HG02884 (cell line): ENCODE data around the gene R3HCC1L.
A peak's percentile ranks its signal among the peaks of the same experiment; 100 is the strongest.

Experiments used
- ATAC-seq: cut with Tn5 transposase; IDR thresholded peaks from one replicate; pipeline ENCODE4 v1.9.1; 2021; ENCODE audit warnings: mild to moderate bottlenecking, moderate library complexity; ENCODE audit not compliant: unreplicated experiment

R3HCC1L gene

DNA sequence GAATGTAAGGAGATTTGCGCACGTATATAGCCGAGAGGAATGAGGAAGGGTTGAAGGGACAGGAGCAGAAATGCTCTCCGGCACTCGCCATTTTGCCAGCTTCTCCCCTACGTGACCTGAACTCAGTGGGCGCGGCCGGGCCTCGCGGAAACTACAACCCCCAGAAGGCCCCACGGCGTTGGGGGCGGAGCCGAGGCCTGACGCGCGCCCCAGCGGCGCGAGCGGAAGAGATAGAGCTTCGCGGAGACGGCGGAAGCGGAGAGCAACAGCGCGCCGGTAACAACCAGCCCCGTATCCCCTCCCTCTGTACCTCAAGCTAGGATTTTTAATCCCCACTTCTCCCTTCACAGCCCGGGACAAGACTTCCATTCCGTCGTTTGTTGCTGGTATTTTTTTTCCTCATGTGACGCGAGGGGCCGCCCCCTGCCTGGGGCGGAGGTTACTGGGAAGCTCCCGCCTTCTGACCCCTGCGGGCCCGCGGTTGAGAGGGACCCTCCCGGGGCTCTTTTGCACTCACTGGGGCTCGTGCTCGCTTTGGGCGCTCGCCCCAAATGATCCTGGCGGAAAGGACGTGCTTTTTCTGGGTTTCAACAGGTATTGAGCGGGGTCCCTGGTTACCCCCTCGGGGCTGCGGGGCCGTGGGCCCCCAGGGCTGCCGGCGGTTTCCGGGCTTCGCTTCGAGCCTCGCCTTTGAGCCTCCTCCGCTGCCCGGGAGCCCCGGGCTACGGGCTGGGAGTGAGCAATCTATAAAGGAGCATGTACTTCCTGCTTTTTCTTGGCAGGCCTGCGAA, at the start of gene R3HCC1L:
TSS of gene R3HCC1L (plus strand) at position 227 of the 791 bp plus-strand sequence. CDS start 73,458 bp downstream, outside the sequence.
- peak; percentile 74 for ATAC-seq

DNA sequence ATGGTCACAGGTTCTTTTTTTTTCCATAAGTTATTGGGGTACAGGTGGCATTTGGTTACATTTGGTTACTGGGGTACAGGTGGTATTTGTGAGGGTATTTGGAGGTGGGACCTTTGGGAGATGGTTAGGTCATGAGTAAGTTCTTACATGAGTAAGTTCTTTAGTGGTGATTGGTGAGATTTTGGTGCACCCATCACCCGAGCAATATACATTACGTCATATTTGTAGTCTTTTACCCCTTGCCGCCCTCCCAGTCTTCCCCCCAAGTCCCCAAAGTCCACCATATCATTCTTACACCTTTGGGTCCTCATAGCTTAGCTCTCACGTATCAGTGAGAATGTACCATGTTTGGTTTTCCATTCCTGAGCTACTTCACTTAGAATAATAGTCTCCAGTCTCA, 49.2 kb upstream of the R3HCC1L start:
- ATAC-seq: no peak

DNA sequence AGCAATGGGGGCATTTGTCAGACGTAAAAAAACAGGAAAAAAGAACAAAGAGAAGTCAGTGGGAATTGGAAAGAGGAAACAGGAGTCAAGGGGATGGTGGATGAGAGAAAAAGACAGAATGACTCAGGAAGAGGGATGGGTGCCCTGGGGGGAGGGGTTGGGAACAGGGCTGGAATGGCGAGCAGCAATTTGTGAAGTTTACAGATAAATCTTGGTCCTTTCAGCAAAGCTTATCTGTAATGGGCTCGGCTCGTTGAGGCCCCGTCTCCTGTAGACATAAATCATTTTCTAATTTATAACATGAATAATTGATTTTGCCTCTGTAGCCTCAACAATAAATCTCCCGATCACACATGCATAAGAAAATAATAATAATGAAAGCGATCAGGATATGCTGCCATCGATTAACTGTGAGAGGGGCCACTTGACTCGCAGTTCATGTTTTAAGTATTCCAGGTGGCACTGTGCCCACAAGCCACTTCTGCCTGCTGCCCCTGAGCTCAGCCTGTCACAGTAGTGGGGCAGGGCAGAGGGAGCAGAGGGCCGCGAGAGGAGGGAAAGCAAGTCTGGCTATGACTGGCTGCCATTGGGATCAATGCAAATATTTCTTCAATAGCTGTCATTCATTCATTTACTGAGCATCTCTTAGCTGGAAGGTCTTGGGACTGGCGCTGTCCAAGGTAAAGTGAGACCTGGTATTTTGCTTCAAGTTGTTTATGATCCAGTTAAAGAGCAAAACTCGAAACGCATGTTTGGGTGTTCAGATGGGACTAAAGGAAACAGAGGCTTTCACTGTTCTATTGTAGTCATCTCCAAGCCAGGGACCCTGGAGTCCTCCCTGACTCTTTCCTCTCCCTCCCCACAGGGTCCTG, 47.4 kb upstream of the R3HCC1L start:
- no peak for ATAC-seq

DNA sequence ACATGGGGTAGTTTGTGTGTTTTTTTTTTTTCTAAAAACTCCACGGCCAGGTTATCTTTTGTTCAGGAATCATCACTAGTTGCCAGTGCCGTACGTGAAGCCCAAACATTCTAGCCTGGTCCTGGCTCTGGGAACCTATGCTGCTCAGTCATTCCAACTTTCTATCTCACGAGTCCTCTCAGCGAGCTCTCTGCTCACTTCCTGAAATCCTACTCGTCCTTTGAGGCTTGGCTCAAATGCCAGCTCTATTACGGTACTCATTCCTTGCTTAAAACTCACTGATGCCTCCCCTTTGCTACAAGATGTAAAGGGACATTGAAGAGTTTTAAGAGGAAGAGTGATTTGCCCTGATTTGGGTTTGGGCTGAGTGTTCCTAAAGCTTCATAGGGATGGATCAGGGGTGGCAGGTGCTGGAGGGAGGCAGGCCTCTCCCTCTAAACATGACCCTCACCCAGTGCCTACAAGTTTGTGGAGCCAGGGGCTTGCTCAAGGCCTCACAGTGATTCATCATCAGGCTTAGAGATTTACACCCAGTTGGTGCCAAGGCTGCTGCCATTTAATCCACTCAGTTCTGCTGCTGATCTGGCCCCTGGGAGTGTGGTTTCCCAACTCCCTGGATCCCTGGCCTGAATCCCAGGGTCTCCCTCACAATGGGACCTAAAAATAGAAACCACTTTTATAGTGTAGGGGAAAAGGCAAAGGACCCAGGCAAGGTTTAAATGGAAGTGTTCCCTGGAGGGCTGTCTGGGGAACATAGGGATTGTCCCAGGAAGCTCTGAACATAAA, 46.1 kb upstream of the R3HCC1L start:
- no peak for ATAC-seq

DNA sequence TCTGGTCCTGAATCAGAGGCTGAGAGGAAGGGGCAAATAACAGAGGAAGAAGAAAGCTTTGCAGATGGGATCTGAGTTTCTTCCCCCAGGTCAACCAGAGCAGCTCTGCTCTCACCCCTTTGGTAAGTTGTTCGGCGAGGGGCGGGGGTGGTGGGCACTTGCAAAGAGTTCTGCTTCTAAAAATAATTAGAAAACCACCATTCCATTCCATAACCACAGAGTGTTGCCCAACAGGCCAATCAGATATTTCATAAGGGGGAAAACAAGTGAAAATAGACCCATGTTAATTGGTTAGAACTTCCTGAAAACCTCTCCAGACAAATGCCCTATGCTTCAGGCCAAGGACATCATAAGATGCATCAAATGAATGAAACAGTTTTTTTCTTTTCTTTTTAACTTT, 43.6 kb upstream of the R3HCC1L start:
- ATAC-seq: no peak

DNA sequence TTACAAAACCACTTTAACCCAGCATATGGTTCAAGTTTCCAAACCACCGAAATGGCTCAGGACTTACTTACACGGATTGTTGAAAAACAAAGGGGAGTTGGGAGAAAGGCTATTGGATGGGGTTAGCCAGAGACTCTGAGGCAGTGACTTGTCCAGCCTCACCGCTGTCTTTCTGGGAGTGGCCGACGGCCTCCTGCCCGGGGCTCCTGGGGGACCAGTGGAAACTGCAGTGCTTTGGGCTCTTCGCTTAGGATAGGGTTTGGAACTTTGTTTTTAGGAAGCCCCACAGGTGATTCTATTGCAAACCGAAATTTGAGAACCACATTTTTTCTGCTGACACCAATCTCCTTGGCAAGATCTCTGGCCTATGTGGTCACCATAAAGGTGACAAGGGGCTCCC, 38.1 kb upstream of the R3HCC1L start:
- ATAC-seq: no peak

DNA sequence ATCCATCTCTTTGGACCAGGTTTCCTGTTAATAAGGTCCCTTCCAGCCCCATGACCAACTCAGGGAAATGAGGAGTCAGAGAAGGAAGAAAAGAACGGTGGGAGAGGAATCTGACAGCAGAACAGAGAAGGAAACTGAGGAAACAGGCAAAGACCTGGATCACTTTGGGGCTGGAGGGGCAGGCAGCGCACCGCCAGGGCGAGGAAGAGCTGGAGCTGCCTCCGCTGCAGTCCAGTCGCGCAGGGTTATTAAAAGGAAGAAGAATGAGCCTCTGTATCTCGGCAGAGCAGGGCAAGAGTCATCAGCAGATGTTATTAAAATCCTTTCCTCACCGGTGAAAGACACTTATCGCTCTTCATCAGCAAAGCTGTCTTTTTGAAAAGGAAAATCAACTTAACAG, 37.7 kb upstream of the R3HCC1L start:
- no peak for ATAC-seq

DNA sequence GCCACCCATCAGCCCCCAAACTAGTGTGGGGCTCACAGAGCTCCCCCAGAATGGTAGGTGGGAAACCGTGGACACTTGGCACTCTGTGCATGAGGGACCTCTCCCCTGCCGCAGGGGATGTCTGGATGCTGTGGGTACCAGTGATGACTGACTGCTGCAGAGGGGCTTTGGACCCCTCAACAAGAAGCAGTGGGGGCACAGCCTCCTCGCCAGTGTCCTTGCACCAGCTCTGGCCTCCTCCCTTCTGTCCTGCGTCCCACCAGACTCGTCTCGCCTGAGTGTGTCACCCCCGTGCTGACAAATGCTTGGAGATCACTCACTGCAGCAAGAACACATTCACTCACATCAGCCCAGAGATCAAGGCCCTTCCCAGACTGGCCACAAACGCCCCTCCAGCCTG, 37.3 kb upstream of the R3HCC1L start:
- no peak for ATAC-seq

DNA sequence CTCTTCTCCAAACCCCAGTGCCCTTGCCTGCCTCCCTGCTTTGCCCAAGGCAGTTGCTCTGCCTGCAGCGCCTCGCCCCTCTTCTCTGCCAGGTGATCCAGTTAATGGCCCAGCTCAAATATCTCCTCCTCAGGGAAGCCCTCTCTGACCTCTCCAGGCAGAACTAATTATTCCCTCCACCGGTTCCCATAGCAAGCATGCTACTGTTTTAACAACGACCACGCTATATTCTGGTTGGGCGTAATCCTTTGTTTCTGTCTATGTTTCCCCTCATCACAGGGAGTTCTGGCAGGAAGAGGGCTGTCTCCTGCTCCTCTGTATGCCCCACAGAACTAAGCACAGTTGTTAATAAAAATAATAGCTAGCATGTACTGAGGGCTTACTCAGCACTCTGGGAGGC, 36.8 kb upstream of the R3HCC1L start:
- no peak for ATAC-seq

DNA sequence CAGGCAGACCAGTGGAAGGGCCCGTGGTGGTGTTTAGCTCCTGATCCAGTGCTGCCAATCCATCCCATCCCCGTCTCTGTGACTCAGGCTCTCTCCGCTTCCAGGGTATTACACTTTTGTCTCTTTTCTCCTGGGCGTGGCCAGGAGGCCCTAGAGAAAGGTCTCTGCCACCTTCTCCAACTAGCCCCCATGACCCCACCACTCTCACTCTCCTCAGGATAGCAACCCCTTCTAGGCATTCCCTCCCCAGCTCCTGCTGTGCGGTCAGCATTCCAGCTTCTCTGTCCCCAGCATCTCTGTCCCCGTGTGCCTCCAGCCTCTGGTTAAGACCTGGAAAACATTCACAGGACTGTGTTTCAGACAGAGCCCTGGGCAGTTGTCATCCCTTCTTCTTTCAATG, 36.2 kb upstream of the R3HCC1L start:
- no peak for ATAC-seq

DNA sequence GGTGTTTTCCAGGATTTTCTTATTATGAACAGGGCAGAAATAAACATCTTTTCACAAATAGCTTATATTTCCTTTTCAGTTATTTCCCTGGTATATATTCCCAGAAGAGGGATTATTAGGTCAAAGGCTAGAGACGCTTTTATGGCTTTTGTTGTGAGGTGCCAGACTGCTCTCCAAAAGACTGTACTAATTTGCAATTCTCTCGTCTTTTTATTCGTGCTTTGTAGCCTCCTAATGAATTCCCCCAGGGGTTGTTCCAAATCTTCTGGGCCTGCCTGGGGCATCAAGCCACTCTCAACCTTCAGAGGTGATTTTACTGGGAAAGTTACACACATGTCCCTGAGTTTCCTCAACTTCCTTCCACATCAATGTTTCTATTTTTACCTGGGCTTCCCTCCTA, 34.0 kb upstream of the R3HCC1L start:
- no peak for ATAC-seq

DNA sequence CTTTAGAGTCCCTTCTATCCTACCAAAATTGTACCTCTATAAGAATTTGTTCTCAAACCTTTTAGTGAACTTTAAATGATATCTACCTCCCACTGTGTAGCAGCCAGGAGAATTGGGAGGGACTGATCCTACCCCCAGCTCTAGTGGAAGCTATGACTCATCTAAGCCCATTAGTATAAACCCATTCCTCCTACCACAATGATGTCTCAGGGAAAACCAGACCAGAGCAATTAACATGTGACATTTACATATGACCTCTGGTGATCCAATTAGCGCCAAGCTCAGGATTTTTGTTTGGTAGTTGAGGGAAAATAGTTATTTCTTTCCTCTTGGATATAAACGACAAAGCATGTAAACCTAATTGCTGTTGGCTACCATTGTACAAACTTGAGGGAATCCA, 33.1 kb upstream of the R3HCC1L start:
- ATAC-seq: no peak

DNA sequence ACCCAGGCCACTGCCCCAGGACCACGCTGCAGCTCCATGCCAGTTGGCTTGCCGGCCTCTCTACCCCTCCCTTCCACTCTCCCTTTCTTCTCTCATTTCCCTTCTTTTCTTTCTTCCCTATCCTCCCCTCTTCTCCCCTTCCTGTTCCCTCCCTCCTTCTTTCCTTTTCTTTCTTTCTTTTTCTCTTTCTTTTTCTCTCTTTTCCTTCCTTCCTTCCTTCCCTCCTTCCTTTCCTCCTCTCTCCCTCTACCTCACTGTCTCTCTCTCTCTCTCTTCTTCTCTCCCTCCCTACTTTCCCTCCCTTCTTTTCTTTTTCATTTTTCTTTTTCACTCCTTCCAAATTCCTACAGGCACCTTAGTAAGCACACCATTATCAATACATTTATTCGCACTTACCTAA, 30.3 kb upstream of the R3HCC1L start:
- ATAC-seq: no peak

DNA sequence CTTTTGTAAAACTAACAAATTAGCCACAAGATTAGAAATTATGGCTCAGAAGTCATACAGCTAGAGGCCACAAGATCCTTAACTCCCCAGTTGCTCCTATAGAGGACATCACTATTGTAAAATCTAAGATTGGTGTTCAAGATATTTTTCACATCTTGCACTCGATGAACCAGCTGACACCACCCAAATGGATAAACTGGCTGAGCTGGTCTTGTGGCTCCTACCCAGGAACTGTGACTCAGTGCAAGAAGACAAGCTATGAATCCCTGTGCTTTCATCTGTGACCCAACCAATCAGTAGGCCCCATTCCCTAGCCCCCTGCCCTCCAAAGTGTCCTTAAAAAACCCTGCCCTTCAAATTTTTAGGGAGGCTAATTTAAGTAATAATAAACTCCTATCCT, 27.9 kb upstream of the R3HCC1L start:
- no peak for ATAC-seq

DNA sequence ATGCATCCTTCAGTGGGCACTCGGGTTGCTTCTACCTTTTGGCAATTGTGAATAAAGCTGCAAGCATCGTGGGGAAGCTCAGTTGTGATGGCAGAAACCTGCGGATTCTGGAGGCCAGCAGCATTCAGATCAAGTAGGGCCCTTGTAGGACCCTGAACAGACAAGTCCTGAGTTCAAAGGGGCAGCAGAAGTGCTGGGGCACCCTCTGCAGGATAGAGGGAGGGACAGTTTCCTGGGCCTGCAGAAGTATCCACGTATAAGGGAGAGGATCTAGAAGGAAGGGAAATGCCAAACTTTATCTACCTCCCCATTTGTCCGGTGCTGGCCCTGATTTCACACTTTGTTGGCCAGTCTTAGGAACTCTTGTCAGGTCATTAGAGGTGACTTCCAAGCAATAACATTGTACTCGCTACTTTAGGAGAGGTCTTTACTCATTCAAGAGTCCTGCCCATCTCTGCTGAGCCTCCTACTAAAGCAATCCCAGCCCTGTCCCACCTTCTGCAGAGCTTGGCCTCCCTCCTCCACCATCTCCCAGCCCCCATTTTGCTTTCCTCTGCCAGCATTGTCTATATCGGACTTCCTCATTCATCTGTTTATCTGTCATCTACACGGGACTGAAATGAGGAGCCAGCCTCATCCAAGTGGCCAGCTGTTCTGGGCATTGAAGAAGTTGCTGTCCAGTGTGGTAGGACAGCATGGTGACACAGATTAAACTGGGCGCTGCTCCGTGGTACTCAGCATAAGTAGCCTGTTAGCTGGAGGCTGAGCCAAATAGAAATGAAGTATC, 26.6 kb upstream of the R3HCC1L start:
- ATAC-seq: no peak

DNA sequence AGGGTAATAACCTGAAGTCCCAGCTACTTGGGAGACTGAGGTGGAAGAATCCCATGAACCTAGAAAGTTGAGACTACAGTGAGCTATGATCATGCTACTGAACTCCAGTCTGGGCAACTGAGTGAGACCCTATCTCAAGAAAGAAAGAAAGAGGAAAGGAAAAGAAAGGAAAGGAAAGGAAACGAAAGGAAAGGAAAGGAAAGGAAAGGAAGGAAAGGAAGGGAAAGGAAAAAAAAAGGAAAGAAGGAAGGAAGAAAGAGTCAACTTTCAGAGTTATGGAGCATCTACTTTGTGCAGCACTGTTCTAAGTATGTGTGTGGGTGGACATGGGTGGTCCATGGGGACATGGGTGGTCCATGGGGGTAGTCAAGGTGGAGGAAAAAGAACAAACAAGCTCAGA, 24.1 kb upstream of the R3HCC1L start:
- ATAC-seq: no peak

DNA sequence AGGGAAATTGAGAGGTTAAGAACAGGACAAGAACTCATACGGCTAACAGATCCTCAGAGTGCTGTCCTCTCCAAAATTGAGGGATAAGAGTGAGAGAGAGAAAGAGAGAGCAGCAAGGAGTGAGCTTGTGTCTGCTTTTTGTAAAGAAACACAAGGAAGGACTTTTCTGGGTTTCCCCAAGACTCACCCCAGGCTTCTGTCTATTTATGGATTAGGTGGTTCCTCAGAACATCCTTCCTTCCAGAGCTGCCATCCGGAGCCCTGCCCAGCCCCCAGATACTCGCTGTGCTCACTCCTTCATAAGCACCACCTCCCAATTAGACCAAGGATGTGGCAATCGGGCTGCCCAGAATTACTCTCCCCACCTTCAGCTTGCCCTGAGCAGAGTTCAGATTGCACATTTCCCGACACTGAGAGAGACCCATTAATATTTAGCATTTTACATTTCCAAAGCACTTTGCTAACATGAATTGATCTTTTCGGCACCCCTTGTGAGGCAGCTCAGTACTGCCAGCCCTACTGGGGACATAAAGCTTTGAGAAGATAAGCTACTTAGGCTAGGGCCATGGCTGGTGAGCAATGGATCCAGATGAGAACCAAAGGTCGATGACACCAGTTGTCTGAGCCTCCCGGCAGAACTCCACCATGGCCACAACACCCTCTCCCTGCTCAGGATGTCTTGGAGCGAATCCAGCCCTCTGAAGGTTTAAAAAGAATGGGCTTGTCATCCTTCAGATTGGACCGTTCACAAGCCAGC, 19.2 kb upstream of the R3HCC1L start:
- no peak for ATAC-seq

DNA sequence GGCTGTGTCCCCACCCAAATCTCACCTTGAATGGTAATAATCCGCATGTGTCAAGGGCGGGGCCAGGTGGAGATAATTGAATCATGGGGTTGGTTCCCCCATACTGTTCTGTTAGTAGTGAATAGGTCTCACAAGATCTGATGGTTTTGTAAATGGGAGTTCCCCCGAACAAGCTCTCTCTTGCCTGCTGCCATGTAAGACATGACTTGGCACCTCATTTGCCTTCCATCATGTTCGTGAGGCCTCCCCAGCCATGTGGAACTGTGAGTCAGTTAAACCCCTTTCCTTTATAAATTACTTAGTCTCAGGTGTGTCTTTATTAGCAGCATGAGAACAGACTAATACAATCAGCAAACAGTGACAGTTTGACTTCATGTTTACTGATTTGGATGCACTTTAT, 14.6 kb upstream of the R3HCC1L start:
- ATAC-seq: no peak

DNA sequence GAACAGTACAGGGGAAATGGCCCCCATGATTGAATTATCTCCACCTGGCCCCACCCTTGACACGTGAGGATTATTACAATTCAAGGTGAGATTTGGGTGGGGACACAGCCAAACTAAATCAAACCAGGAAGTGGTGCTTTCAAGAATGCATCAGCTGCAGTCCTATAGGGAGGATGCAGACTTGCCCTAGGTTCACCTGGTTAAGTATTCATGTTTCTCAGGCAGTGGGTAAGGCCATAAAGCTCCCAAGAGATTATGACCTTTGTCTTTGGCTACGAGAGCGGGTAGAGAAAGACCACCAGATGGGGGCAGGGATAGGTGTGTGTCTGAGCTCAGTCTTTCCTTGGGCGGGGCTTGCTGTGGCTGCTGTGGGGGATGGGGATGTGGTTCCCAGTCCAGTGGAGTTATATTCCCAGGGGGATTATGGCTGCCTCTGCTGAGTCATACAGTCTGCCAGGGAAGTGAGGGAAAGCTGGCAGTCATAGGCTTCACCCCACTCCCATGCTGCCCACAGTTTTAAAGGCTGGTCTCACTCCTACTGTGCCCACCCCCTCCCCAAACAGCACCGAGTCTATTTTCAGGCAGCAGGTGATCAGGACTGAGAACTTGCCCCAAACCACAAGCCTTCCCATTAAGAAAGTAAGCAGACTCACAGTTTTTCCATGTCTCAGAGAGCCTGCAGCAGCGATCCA, 8.4 kb upstream of the R3HCC1L start:
- ATAC-seq: no peak
